SK-N-SH (cell line): ENCODE data around the gene TGFBR3. TPM values are rescaled to one million over a fixed set of nuclear protein-coding genes. Genes with fewer than 3 reads are reported as not detected.

Experiments used
- CTCF ChIA-PET: fragments of 300-600, 350-600 bp; formaldehyde crosslinking; extraction: SDS; loops from one replicate; lab custom pipeline; 2021; lab: Yijun Ruan, JAX
- POLR2A ChIA-PET: fragments of 350-600 bp; sonication (Branson Sonifier 250); formaldehyde crosslinking; extraction: SDS; loops from one replicate; lab custom pipeline; 2020; ENCODE audit warnings: antibody characterized with exemption, inconsistent platforms; lab: Yijun Ruan, JAX
- DNase-seq: peaks from one replicate; pipeline ENCODE4 v3.0.0; 2012
- H2AFZ ChIP-seq: fragments of 200-600 bp; sonication (generic); 2 replicates; pipeline ENCODE4 v1.8.1; 2016; ENCODE audit warnings: antibody characterized with exemption, mild to moderate bottlenecking, low read depth
- H3F3A ChIP-seq: fragments of 200-600 bp; sonication (generic); replicated peaks from 2 replicates; pipeline ENCODE3; 2016; ENCODE audit warnings: antibody characterized with exemption, mild to moderate bottlenecking; ENCODE audit not compliant: insufficient read depth
- H3K27ac ChIP-seq, 2 experiments: fragments of 200-500 bp in 1 of 2; fragments of 200-600 bp in 1 of 2; sonication (Bioruptor generic) in 1 of 2; sonication (generic), shearing (Covaris generic) in 1 of 2; 2 replicates each; pipeline versions ENCODE4 v1.5.1 to v1.6.1; 2014 to 2016; ENCODE audit warnings: low read depth in 2 of 2, inconsistent platforms in 1 of 2, low read length in 1 of 2, mild to moderate bottlenecking in 1 of 2, mixed read lengths in 1 of 2
- H3K27me3 ChIP-seq: fragments of 200-600 bp; sonication (generic), shearing (Covaris generic); 2 replicates; pipeline ENCODE4 v1.6.1; 2016; ENCODE audit warnings: mixed run types; ENCODE audit not compliant: insufficient read depth
- H3K36me3 ChIP-seq, 2 experiments: fragments of 200-500 bp in 1 of 2; fragments of 200-600 bp in 1 of 2; sonication (Bioruptor generic) in 1 of 2; sonication (generic) in 1 of 2; replicated peaks in 1 of 2; 2 replicates each; pipeline versions ENCODE3 to v1.5.1; 2014 to 2016; ENCODE audit warnings: low read length in 1 of 2, mild to moderate bottlenecking in 1 of 2; ENCODE audit not compliant: insufficient read depth in 2 of 2, control insufficient read depth in 1 of 2
- H3K4me1 ChIP-seq, 2 experiments: fragments of 200-500 bp in 1 of 2; fragments of 200-600 bp in 1 of 2; sonication (Bioruptor generic) in 1 of 2; sonication (generic), shearing (Covaris generic) in 1 of 2; 2 replicates each; pipeline versions ENCODE4 v1.5.1 to v1.6.1; 2014 to 2016; ENCODE audit warnings: low read depth in 1 of 2, low read length in 1 of 2, mixed run types in 1 of 2; ENCODE audit not compliant: insufficient read depth in 2 of 2, control insufficient read depth in 1 of 2
- H3K4me2 ChIP-seq: fragments of 200-600 bp; sonication (generic), shearing (Covaris generic); 2 replicates; pipeline ENCODE4 v1.6.1; 2017; ENCODE audit warnings: mixed run types
- H3K4me3 ChIP-seq, 2 experiments: fragments of 200-500 bp in 1 of 2; fragments of 200-600 bp in 1 of 2; sonication (Bioruptor generic) in 1 of 2; sonication (generic), shearing (Covaris generic) in 1 of 2; 2 replicates each; pipeline versions ENCODE4 v1.5.1 to v1.8.1; 2014 to 2016; ENCODE audit warnings: low read depth in 2 of 2, inconsistent platforms in 1 of 2, low read length in 1 of 2, mild to moderate bottlenecking in 1 of 2, mixed read lengths in 1 of 2, moderate library complexity in 1 of 2
- H3K79me2 ChIP-seq: fragments of 200-600 bp; sonication (generic); 2 replicates; pipeline ENCODE4 v1.8.1; 2017; ENCODE audit warnings: mild to moderate bottlenecking; ENCODE audit not compliant: insufficient read depth
- H3K9ac ChIP-seq: fragments of 200-600 bp; sonication (generic); 2 replicates; pipeline ENCODE4 v1.6.1; 2017; ENCODE audit warnings: mixed run types
- H3K9me2 ChIP-seq: fragments of 200-600 bp; sonication (generic); 2 replicates; pipeline ENCODE4 v1.6.1; 2017; ENCODE audit warnings: mixed run types
- H3K9me3 ChIP-seq: fragments of 200-600 bp; sonication (generic); 2 replicates; pipeline ENCODE4 v1.6.1; 2017; ENCODE audit warnings: mixed run types, mild to moderate bottlenecking, moderate library complexity
- H4K20me1 ChIP-seq: fragments of 200-600 bp; sonication (generic); 2 replicates; pipeline ENCODE4 v1.6.1; 2017; ENCODE audit warnings: mild to moderate bottlenecking, mixed run types; ENCODE audit not compliant: insufficient read depth
- CHD2 ChIP-seq: fragments of 150-350 bp; IDR thresholded peaks from 2 replicates; pipeline ENCODE4 v1.6.1; 2018; ENCODE audit warnings: low read length; ENCODE audit not compliant: partially characterized antibody
- ELF1 ChIP-seq: IDR thresholded peaks from 2 replicates; pipeline ENCODE4 v1.4.0; 2012
- EP300 ChIP-seq, 2 experiments: IDR thresholded peaks; 2 replicates each; pipeline versions ENCODE4 v1.4.0 to v1.6.1; 2012; ENCODE audit warnings: borderline replicate concordance in 1 of 2, low read depth in 1 of 2, low read length in 1 of 2
- EZH2phosphoT487 ChIP-seq: fragments of 200-600 bp; sonication (generic); IDR thresholded peaks from 2 replicates; pipeline ENCODE4 v1.6.1; 2017; ENCODE audit warnings: low read depth, mixed run types, mild to moderate bottlenecking, antibody characterized with exemption, moderate library complexity, borderline replicate concordance
- FOSL2 ChIP-seq: IDR thresholded peaks from 2 replicates; pipeline ENCODE4 v1.4.0; 2012; ENCODE audit warnings: low read depth, mild to moderate bottlenecking, moderate library complexity, borderline replicate concordance
- FOXJ3 ChIP-seq: sonication (generic); formaldehyde crosslinking; IDR thresholded peaks from 2 replicates; pipeline ENCODE4 v1.5.1; 2020; ENCODE audit warnings: mild to moderate bottlenecking, missing genetic modification reagents
- FOXM1 ChIP-seq: IDR thresholded peaks from 2 replicates; pipeline ENCODE4 v1.4.0; 2012; ENCODE audit warnings: low read depth, mild to moderate bottlenecking
- NRF1 ChIP-seq: IDR thresholded peaks from 2 replicates; pipeline ENCODE4 v1.6.1; 2012; ENCODE audit warnings: low read depth, mild to moderate bottlenecking, low read length
- RCOR1 ChIP-seq: fragments of 150-350 bp; IDR thresholded peaks from 2 replicates; pipeline ENCODE4 v1.6.1; 2017; ENCODE audit warnings: antibody characterized with exemption, low read length
- RFX5 ChIP-seq: IDR thresholded peaks from 2 replicates; pipeline ENCODE4 v1.6.1; 2012; ENCODE audit warnings: mild to moderate bottlenecking, improper control_type of control experiment, low read length
- TAF1 ChIP-seq: IDR thresholded peaks from 2 replicates; pipeline ENCODE4 v1.6.1; 2012; ENCODE audit warnings: low read depth, mild to moderate bottlenecking, low read length, moderate library complexity, borderline replicate concordance
- TEAD4 ChIP-seq: IDR thresholded peaks from 2 replicates; pipeline ENCODE4 v1.4.0; 2012; ENCODE audit warnings: mild to moderate bottlenecking, borderline replicate concordance; ENCODE audit not compliant: insufficient read depth
- WGBS: methylation state at CpG from one replicate; pipeline ENCODE4 v1.1.6; 2017; ENCODE audit warnings: low lambda C conversion rate; 5-methylcytosine and 5-hydroxymethylcytosine counted together
- polyA plus RNA-seq, 3 experiments: library from polyadenylated mRNA; depleted of rRNA; stranded (reverse); fragments of >200 nt; gene quantifications; 2 replicates each; pipeline ENCODE4 v1.2.3, GENCODE V29; 2012
- TF ChIP-seq, protein P1 (sequence below): IDR thresholded peaks from 2 replicates; pipeline ENCODE4 v1.4.0; 2012; ENCODE audit warnings: low read depth, borderline replicate concordance
- TF ChIP-seq, protein P2 (sequence below): fragments of 150-350 bp; IDR thresholded peaks from 2 replicates; pipeline ENCODE4 v1.6.1; 2017; ENCODE audit warnings: antibody characterized with exemption, low read length, low read depth, borderline replicate concordance
- TF ChIP-seq, protein P3 (sequence below): IDR thresholded peaks from 2 replicates; pipeline ENCODE4; 2012
- TF ChIP-seq, protein P4 (sequence below): IDR thresholded peaks from 2 replicates; pipeline ENCODE4 v1.6.1; 2012; ENCODE audit warnings: mild to moderate bottlenecking, low read depth, low read length, moderate library complexity
- TF ChIP-seq, protein P5 (sequence below): IDR thresholded peaks from 2 replicates; pipeline ENCODE4 v1.4.0; 2012; ENCODE audit warnings: low read depth

The TGFBR3 gene
- polyA plus RNA-seq, 1 of the 3 experiments (the other 2 are of a cell fraction): 0.07 TPM

DNA sequence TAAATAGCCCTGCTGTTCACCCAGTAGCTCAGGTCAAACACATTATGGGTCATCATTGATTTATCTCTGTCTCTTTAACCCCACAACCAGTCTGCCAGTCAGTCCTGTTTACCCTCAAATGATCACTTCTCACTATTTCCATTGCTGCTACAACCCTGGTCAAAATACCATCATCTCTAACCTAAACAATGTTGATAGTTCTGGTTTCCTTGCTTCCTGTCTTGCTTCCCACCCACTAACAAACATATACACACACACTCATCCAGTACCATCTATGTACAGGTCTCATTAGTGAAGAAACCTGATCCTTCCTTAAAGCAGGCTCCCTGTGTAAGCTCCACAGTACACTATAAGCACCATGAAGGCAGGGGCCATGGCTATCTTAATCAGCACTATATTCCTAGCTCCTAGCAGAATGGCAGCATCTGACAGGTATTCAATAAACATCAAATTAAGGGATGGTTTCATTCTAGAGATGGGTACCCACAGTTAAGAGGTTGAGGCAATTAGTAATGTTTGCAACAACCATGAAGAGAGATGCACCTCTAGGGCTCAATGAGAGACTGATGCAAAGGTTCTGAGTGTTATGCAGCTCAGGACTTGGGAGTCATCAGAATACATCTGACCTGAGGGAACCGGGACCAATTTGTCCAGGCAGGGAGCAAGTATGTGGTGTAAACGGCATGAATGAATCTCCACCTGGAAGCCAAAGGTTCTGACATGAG, 10.0 kb upstream of the TGFBR3 start:
- CTCF ChIA-PET: interaction anchor here (1.5 kb wide), 1 partner anchor 9 kb away, joined by 4 read pairs; the partner anchor contains the start of gene TGFBR3
- 2% methylated on average over 2 of the region's 2 CpGs for whole genome bisulfite sequencing
- POLR2A ChIA-PET: no interaction called here
- DNase-seq: no peak
- Histone ChIP-seq H3K79me2 (no peaks in the 10 kb centered on the region), H3K9me3 (no peaks in the 10 kb centered on the region), H3F3A (peaks cover 3% of the 10 kb centered on the region), H3K9ac (no peak overlapping the region), H3K4me3 (no peak overlapping the region), H2AFZ (no peak overlapping the region), H4K20me1 (no peaks in the 10 kb centered on the region), H3K4me2 (no peak overlapping the region), H3K36me3 (no peaks in the 10 kb centered on the region), H3K9me2 (no peaks in the 10 kb centered on the region), H3K4me1 (peaks cover 0 to 9% of the 10 kb centered on the region in 2 experiments; a peak in 1 of 4 replicates), H3K27ac (no peak overlapping the region), H3K27me3 (peaks cover 5% of the 10 kb centered on the region; the same call in 1 of the 2 replicates)
- no peak for TF ChIP-seq EZH2phosphoT487

DNA sequence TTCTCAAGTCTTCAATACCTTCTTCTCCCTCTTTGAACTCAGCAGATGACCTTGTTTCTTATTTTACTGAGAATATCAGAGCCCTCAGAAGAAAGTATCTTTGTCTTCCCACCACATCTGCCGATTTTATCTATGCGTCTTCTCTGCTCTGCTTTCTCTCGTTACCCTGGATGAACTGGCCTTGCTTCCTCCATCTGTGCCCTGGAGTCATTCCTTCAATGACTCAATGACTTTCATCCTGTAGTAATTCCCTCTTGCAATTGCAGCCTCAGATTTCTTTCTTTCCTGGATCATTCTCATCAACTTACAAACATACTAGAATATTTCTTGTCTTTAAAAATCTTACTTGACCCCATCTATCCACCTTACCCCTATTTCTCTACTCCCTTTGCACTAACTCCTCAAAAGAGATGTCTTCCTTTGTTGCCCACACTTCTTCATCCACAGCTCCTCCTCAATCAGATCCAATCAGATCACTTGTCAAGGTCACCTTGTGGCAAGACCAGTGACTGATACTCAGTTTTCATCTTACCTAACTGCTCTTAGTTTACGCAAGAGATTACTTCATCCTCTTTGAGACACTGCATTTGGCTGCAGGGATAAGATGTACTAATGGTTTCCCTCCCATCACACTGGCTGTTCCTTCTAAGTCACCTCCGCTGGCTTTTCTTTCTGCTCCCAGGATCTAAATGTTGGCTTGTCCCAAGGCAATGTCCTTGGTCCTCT, 8.2 kb upstream of the TGFBR3 start:
- H3K27ac ChIP-seq: no peak overlapping the region
- H3F3A ChIP-seq: no peaks in the 10 kb centered on the region
- peaks cover 5% of the 10 kb centered on the region; the same call in 1 of the 2 replicates for H3K27me3 ChIP-seq
- H4K20me1 ChIP-seq: no peaks in the 10 kb centered on the region
- no peak overlapping the region for H3K9ac ChIP-seq
- DNase-seq: no peak
- H3K79me2 ChIP-seq: no peaks in the 10 kb centered on the region
- no peak overlapping the region for H2AFZ ChIP-seq
- H3K36me3 ChIP-seq: no peaks in the 10 kb centered on the region
- ChIA-PET POLR2A (no interaction called here), CTCF (no interaction called here)
- no peak overlapping the region for H3K4me3 ChIP-seq
- 51% methylated on average over 5 of the region's 5 CpGs for WGBS
- TF ChIP-seq ELF1 (no peak), CHD2 (no peak), RCOR1 (no peak), FOSL2 (no peak), FOXJ3 (CRISPR knock-in tag) (no peak), FOXM1 (no peak), RFX5 (no peak), NRF1 (no peak), TEAD4 (no peak), TAF1 (no peak), EP300 (IDR thresholded peaks at IDR 0.05; ENCODE audit: borderline replicate concordance in 1 of 2, low read depth in 1 of 2, low read length in 1 of 2) (no peak)
- TF ChIP-seq, protein P1, sequence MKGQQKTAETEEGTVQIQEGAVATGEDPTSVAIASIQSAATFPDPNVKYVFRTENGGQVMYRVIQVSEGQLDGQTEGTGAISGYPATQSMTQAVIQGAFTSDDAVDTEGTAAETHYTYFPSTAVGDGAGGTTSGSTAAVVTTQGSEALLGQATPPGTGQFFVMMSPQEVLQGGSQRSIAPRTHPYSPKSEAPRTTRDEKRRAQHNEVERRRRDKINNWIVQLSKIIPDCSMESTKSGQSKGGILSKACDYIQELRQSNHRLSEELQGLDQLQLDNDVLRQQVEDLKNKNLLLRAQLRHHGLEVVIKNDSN: no peak
- TF ChIP-seq, protein P2, sequence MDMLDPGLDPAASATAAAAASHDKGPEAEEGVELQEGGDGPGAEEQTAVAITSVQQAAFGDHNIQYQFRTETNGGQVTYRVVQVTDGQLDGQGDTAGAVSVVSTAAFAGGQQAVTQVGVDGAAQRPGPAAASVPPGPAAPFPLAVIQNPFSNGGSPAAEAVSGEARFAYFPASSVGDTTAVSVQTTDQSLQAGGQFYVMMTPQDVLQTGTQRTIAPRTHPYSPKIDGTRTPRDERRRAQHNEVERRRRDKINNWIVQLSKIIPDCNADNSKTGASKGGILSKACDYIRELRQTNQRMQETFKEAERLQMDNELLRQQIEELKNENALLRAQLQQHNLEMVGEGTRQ: no peak
- TF ChIP-seq, protein P3, sequence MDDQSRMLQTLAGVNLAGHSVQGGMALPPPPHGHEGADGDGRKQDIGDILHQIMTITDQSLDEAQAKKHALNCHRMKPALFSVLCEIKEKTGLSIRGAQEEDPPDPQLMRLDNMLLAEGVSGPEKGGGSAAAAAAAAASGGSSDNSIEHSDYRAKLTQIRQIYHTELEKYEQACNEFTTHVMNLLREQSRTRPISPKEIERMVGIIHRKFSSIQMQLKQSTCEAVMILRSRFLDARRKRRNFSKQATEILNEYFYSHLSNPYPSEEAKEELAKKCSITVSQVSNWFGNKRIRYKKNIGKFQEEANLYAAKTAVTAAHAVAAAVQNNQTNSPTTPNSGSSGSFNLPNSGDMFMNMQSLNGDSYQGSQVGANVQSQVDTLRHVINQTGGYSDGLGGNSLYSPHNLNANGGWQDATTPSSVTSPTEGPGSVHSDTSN: no peak
- TF ChIP-seq, protein P4, sequence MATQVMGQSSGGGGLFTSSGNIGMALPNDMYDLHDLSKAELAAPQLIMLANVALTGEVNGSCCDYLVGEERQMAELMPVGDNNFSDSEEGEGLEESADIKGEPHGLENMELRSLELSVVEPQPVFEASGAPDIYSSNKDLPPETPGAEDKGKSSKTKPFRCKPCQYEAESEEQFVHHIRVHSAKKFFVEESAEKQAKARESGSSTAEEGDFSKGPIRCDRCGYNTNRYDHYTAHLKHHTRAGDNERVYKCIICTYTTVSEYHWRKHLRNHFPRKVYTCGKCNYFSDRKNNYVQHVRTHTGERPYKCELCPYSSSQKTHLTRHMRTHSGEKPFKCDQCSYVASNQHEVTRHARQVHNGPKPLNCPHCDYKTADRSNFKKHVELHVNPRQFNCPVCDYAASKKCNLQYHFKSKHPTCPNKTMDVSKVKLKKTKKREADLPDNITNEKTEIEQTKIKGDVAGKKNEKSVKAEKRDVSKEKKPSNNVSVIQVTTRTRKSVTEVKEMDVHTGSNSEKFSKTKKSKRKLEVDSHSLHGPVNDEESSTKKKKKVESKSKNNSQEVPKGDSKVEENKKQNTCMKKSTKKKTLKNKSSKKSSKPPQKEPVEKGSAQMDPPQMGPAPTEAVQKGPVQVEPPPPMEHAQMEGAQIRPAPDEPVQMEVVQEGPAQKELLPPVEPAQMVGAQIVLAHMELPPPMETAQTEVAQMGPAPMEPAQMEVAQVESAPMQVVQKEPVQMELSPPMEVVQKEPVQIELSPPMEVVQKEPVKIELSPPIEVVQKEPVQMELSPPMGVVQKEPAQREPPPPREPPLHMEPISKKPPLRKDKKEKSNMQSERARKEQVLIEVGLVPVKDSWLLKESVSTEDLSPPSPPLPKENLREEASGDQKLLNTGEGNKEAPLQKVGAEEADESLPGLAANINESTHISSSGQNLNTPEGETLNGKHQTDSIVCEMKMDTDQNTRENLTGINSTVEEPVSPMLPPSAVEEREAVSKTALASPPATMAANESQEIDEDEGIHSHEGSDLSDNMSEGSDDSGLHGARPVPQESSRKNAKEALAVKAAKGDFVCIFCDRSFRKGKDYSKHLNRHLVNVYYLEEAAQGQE: no peak
- TF ChIP-seq, protein P5, sequence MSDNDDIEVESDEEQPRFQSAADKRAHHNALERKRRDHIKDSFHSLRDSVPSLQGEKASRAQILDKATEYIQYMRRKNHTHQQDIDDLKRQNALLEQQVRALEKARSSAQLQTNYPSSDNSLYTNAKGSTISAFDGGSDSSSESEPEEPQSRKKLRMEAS: no peak
- no peaks in the 10 kb centered on the region for H3K9me3 ChIP-seq
- no peaks in the 10 kb centered on the region for H3K9me2 ChIP-seq
- H3K4me2 ChIP-seq: no peak overlapping the region
- peaks cover 0 to 9% of the 10 kb centered on the region in 2 experiments; a peak in 1 of 4 replicates for H3K4me1 ChIP-seq
